Stimulated activated CD4-positive, alpha-beta T cell treated with anti-CD3 and anti-CD28 coated beads, Interleukin-2, amount 100 ng/mL, for 48 hours (primary cell): ENCODE measurements around the gene ABCA2.

ENCODE experiments used
- DNase-seq, 2 donors: peaks; one replicate each; pipeline ENCODE4 v3.0.0-alpha.2; 2020

The ABCA2 gene

GRCh38 chr9:136994888-136995230 is 33.2 kb downstream of the ABCA2 start:
- DNase-seq = no peak

DNA sequence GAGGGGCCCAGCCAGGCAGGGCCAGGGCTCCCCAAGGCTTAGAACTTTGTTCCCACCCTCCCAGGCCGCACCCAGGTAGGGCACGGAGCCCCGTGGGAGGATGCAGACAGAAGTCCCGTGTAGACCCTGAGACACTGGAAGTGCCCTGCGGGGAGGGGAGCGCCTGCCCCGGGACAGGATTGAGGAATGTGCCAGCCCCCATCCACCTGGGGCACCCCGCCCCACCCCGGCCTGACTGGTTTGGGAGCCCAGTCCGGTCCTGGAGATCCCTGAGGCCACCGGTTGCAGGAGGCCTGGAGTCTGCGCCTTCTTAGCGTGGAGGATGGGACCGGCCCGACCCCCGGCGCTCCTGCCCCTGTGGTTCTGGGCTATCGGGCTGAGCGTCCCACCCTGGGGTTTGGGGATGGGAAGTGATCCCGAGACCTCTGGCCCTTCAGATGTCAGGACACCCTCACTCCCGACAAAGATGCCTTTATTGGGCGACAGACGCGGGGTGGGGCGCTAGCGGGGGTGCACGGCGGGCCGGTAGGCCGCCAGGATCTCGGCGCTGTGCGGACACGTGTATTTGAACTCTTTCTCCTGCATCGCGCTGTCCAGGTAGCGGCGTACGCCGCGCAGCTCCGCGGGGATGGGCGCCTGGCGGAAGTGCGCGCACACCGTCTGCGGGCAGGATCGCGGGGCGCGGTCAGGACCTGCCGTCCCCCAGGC is 33.7 kb downstream of the ABCA2 start:
- no peak for DNase-seq

DNA sequence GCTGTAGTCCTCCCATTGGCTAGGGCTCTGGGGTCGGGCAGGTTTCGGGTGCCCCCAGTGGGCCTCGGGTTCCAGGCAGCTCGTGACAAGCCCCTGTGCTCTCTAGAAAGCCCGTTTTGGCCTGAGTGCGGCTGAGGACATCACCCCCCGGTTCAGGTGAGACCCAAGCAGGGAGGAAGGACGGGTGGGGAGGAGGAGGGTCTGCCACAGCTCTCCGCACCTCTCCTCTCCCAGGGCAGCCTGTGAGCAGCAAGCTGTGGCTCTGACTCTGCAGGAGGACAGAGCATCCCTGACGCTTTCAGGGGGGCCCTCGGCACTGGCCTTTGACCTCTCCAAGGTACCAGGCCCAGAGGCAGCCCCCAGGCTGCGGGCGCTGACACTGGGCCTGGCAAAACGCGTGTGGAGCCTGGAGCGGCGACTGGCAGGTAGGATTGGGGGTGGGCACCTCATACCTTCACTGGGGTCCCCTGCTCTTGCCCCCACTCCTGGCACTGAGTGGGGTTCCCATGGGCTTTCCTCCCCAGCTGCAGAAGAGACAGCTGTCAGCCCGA is 35.1 kb downstream of the ABCA2 start:
- no peak for DNase-seq

DNA sequence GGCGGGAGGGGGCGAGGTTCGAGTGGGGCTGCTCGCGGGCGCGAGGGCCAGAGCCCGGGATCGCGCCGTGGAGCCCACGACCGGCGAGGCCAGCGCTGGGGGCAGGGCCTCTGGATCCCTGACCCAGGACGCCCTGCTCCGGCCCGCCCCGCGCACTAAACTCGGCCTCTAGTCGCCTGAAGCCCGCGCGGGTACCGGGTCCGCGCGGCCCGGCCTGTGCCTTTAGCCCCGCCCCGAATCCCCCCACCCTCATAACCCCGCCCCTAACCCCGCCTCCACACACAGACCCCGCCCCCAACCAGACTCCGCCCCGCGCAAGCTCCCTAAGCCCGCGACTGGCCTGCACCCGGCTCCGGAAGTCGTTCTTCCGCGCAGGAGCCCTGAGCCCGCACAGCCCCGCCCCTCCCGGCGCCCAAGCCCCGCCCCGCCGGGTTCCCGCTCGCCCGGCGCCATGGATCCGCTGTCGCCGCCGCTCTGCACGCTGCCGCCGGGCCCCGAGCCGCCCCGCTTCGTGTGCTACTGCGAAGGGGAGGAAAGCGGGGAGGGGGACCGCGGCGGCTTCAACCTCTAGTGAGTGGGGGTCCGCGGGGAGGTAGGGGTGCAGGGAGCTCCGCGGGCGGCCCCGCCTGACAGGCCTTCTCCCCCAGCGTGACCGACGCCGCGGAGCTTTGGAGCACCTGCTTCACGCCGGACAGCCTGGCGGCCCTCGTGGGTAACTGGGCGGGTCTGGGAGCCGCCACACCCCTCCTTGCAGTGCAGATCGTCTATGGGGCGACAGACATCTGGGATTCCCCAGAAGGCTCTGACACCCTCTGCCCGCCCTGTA is 35.8 kb downstream of the ABCA2 start, which contains the start of gene PAXX:
Gene PAXX (plus strand): TSS at position 430 of the 826 bp plus-strand sequence. CDS start 22 bp downstream, at position 452.
- DNase-seq = peak; percentile 96 to 97

DNA sequence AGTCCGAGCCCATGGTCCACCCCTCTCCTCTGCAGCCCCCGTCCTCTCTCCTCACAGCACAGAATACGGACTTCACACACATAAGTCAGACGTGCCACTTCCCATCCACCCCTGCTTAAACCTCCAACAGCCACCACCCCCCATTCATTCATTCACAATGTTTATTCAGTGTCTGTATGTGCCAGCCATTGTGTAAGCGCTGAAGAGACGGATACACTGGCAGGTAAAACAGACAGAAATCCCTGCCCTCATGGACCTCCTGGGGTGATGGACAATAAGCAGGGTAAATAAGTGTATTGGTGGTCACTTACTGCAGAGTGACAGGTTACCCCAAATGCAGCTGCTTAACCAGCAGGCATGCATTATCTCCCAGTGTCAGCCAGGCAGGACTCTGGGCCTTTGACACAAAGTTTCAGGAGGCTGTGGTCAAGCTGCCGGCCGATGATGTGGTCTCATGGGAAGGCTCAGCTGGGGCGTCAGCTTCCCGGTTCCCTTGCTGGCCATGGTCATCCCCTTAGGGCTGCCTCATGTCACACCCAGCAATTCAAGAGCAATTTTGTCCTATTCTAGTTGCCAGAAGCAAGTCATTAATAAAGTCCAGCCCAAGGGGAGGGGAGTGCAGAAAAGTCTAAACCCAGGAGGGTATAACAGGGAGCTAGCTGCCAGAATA is 37.7 kb downstream of the ABCA2 start:
- DNase-seq = no peak

DNA sequence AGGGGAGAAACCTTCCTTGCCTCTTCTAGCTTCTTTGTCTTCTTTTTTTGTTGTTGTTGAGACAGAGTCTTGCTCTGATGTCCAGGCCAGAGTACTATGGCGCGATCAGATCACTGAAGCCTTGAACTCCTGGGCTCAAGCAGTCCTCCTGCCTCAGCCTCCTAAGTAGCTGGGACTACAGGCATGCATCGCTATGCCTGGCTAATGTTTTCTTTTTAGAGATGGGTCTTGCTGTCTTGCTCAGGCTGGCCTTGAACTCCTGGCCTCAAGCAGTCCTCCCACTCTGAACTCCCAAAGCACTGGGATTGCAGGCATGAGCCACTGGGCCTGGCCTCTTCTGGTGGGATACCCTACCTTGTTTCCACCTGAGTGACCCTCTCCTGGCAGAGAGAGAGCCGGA is 39.2 kb downstream of the ABCA2 start:
- DNase-seq = no peak

GRCh38 chr9:136985853-136986252 is 42.2 kb downstream of the ABCA2 start:
- no peak for DNase-seq

GRCh38 chr9:136985027-136985602 is 42.9 kb downstream of the ABCA2 start:
- DNase-seq = no peak

GRCh38 chr9:136984464-136985026 is 43.5 kb downstream of the ABCA2 start:
- DNase-seq = no peak

DNA sequence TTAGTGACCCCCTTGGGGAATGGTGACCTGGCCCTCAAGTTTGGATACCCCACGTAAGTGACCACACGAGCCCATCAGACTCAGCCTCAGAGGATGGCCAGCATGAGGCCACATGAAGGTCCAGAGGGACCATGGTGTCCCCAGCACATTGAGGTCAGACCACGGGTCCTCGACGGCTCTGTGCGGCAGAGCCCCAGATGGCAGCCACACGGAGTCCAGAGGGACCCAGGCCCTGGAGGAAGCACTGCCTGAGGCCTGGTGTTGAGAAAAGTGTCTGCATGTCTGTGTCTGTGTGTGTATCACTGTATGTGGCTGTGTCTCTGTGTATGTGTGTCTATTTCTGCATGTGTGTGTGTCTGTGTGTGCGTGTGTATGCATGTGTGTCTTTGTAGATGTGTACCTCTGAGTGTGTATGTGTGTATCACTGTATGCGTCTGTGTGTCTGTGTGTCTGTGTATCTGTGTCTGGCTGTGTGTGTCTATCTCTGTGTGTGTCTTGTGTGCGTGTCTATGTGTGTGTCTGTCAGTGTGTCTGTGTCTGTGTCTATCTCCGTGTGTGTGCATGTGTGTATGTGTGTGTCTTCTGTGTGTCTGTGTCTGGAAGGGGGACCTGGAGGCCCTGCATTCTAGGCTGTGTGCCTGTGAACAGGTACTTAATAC is 44.3 kb downstream of the ABCA2 start:
- no peak for DNase-seq

DNA sequence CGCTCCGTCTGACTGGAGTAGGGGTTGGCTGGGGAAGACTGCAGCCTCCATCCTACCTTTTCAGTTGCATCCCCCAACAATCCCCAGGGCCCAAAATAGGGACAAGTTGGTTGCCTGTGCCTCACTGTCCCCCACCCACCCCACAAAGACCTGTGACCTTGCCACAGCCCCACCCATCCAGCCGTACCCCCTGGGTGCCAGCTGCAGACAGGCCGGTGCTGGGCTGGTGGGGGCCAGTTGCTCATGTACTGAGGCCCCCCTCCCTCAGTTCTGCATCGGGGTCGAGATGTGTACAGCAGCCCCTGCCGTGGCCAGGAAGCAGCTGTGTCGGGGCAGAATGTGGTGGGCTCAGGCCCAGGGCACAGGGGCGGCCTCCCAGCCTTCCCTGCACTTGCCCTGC is 44.9 kb downstream of the ABCA2 start:
- DNase-seq = no peak

DNA sequence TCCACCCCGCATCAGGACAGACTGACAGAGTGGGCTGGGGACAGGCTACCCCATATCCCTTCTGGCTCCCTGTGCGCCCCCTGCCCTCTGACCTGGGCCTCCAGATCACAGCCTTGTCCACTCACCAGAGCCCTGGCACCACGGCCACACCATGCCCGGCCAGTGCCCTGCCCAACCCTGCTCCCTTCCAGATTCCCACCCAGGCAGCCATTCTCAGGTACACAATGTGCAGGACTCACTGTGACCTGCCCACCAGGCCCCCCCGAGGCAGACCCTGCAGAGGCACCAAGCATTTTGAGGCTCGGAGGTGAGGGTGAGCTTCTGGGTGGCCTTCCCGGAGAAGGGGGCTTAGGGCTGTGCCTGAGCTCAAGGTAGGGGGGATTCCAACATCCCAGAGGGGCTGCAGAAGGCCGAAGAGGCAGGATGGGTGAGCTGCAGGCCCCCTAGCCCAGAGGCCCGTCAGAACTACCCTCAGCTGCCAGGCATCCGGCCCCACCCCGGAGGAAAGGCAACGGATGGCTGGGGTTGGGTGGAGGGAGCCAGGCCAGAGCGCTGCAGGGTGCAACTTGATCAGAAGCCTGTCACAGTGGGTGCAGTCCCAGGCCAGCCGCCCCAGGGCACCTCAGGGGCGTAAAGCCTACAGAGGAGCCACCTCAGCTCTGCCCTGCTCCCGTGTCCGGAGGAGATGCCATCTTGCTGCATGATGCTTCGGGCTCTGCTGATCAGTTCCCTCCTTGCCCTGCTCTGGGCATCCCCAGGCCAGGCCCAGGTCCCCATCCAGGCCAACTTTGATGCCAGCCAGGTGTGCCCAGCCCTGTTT is 45.6 kb downstream of the ABCA2 start, which contains the start of gene LCNL1:
Gene LCNL1 (plus strand): TSS at position 762 of the 820 bp plus-strand sequence. CDS start 594 bp downstream, outside the sequence.
- DNase-seq = no peak

DNA sequence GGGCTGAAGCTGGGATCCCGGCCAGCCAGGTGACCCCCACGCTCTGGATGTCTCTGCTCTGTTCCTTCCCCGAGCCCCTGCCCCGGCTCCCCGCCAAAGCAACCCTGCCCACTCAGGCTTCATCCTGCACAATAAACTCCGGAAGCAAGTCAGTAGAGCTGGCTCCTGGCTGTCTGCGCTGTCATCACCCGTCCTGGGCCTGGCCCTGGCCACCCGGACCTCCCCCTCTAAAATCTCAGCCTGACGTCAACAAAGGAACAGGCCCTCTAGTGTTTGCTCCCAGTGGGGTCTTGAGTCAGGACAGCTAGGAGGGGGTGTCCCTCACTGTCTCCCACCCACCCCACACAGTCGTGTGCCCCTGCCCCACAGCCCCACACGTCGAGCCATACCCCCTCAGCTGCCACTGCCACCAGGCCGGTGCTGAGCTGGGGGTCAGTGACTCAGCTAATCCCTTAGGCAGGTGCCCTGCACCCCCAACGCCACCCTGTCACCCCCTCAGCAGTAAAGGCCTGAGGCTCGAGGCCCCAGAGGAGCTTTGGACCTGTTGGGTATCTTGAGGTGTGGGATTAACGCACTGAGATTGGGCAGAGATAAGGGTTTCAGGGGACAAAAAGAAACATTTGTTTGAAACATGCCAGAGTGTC is 46.3 kb downstream of the ABCA2 start:
- no peak for DNase-seq

- no peak for DNase-seq
Measured at GRCh38 chr9:136980669-136981478, 47.2 kb downstream of the ABCA2 start.

DNA sequence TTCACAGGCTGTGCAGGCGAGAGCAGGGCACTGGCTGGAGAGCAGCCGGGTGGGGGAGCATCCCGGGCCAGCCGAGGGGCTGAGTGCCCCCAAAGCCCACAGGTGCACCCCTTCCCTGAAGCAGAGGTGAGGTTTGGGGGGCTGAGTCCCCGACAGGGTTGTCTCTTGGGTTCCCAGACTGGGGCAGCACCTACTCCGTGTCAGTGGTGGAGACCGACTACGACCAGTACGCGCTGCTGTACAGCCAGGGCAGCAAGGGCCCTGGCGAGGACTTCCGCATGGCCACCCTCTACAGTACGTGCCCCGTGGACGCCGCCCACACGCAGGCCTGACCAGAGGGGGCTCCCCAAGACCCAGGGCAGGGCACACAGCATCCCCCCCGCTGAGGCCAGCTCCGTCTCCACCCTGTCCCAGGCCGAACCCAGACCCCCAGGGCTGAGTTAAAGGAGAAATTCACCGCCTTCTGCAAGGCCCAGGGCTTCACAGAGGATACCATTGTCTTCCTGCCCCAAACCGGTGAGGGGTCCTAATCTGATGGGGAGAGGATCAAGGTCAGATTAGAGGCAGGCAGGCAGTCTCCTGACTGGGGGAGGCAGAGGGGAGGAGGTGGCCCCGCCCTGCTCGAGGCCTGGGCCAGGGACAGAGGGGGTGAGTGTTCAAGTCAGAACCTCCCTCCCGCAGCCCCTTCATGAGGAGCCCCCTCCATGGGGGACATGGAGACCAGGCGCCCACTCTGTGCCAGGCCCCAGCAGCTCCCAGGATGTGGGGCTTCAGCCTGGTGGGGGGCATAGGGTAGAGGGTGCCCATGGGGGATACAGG is 48.1 kb downstream of the ABCA2 start:
- no peak for DNase-seq

DNA sequence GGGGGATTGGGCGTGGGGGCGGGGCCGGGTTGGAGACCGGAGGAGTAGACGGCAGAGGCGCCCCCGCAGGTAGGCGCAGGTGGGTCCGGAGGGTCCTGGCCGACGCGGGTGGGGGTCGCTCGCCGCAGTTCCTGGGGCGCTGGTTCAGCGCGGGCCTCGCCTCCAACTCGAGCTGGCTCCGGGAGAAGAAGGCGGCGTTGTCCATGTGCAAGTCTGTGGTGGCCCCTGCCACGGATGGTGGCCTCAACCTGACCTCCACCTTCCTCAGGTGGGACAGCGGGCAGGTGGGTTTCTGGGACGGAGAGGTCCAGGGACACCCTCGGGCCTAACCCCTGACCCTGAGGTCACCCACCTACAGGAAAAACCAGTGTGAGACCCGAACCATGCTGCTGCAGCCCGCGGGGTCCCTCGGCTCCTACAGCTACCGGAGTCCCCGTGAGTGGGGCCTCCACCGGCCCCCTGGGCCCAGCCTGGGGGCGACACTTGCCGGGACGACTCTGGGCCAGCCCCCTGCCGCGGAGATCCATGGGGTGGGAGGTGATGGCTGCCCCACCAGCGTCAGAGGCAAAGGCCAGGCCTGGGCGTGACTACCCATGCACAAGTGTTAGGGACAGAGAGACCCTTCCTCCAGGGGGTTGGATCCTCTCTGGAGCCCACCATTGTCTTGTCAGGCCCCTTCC is 49.0 kb downstream of the ABCA2 start:
- no peak for DNase-seq

DNA sequence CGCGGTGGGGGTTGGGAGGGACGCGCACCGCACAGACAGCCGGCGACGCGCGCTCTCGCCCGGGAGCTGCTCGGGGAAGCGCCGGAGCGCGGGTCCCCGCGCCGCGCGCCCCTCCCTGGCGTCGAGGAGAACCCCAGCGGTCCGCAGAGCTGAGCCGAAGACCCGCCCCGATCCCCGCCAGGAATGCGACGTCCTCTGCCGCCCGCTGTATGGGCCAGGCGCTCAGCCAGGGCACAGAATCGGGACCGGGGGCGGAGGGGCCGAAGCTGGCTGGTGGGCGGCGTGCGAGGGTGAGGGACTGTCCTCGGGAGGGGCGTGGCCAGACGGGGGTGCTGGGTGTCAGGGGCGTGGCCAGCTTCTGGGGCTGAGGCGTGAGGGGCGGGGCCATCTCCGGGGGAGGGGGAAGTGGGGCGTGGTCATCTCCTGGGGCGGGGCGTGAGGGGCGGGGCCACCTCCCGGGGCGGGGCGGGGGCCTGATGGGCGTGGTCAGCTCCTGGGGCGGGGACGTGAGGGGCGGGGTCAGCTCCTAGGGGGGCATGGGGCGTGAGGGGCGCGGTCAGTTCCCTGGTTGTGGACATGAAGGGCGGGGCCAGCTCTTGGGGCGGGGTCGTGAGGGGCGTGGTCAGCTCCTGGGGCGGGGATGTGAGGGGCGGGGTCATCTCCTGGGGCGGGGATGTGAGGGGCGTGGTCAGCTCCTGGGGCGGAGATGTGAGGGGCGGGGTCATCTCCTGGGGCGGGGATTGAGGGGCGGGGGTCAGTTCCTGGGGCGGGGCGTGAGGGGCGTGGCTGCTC is 49.8 kb downstream of the ABCA2 start:
- peak; percentile 45 to 67 for DNase-seq
